HG03135 (cell line): ENCODE data around the gene OSBPL10.
"Not testable (repeated sequence)": the region's sequence is repeated elsewhere in the genome, so short reads cannot be mapped to it uniquely, and the experiment has no call there.

Source experiments
- ATAC-seq: cut with Tn5 transposase; IDR thresholded peaks from one replicate; pipeline ENCODE4 v1.9.1; 2021; ENCODE audit warnings: mild to moderate bottlenecking, moderate library complexity; ENCODE audit not compliant: unreplicated experiment

The OSBPL10 gene

GRCh38 chr3:31981206-31982181, at the start of gene OSBPL10, which contains the start of gene ZNF860:
OSBPL10 (minus strand) TSS chr3:31981262; CDS start chr3:31981179, 83 bp downstream.
ZNF860 (plus strand) TSS chr3:31981750; CDS start chr3:31989080, 7,330 bp downstream.
- no peak for ATAC-seq

- ATAC-seq = no peak
Measured at GRCh38 chr3:32026593-32026992, 45.5 kb upstream of the OSBPL10 start.

GRCh38 chr3:32022947-32023346, 41.9 kb upstream of the OSBPL10 start:
- no peak for ATAC-seq

DNA sequence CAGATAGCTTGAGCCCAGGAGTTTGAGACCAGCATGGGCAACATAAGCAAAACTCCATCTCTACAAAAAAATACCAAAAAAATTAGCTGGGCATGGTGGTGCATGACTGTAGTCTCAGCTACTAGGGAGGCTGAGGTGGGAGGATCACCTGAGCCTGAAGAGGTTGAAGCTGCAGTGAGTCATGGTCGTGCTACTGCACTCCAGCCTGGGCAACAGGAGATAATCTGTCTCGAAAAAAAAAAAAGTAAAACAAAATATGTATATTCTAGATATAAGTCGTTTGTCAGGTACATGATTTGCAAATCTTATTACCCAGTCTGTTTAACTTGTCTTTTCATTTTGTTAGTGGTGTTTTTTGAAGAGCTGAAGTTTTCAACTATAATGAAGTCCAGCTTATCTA, 40.7 kb upstream of the OSBPL10 start:
- ATAC-seq = no peak

DNA sequence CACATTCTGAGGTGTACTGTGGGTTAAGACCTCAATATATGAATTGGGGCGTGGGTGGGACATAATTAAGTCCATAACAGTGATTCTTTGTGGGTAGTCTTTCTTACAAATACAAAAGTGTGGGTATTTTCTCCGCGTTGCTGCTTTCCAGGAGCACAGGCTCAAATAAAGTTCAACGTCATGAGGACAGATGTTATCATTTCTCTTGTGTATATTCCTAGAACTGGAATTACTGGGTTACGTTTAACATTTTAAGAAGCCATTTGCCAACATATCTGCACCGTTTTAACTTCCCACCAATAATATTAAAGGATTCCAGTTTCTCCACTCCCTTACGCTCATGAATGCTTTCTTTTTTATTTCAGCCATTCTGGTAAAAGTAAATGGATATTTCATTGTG, 40.1 kb upstream of the OSBPL10 start:
- ATAC-seq = no peak

DNA sequence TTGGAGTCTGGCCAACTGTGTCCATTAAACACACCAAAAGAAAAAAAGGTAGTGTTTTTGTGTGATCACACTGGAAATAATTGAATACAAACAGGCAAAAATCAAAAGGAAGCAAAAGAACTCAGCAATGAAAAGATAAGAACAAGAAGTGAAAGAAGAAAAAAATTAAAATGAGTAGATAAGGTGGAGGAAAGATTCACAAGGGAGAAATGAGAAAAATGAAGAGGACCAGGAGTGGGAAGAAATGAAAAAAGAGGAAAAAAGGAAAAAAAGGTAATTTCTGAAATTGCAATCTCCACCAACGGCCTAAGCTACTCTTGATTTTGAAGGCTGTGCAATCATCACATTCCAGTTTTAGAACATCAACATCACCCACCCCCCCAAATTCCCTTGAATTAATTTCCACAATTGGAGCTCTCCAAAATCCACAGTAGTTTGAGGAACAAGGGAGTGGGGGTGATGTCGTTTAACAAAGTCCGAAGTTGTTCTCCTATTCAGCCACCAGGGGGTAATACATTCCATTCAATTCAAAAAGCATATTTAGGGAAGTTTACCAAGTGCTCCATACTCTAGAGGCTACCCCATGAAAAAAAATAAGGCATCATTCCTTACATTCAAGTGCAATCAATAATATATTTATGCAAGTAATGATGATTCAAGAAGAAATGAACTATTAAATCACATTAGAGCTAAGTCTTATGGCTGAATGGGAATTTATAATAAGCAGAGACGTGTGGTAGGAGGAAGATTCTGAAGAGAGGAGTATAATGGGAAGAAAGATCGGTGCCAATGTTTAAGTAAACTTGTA, 37.9 kb upstream of the OSBPL10 start:
- ATAC-seq = no peak

GRCh38 chr3:32017286-32017685, 36.2 kb upstream of the OSBPL10 start:
- ATAC-seq = no peak

GRCh38 chr3:32015638-32016037, 34.6 kb upstream of the OSBPL10 start:
- not testable (repeated sequence) for ATAC-seq

DNA sequence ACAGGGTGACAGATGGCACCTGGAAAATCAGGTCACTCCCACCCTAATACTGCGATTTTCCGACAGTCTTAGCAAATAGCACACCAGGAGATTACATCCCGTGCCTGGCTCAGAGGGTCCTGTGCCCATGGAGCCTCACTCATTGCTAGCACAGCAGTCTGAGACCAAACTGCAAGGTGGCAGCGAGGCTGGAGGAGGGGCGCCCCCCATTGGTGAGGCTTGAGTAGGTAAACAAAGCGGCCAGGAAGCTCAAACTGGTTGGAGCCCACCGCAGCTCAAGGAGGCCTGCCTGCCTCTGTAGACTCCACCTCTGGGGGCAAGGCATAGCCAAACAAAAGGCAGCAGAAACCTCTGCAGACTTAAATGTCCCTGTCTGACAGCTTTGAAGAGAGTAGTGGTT, 29.6 kb upstream of the OSBPL10 start:
- not testable (repeated sequence) for ATAC-seq

DNA sequence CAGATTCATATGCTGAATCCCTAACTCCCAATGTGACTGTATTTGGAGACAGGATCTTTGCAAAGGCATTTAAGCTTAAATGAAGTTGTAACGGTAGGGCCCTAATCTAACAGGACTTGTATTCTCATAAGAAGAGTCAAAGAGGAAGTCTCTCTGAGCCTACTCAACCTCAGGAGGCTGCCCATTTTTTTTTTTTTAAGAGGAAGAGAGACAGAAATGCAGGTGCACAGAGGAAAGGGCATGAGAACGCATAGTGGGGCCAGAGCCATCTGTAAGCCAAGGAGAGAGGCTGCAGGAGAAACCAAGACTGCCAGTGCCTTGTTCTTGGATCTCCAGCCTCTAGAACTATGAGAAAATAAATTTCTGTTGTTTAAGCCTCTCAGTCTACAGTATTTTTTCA, 28.9 kb upstream of the OSBPL10 start:
- no peak for ATAC-seq

- ATAC-seq = no peak
Measured at GRCh38 chr3:32009101-32009500, 28.0 kb upstream of the OSBPL10 start.

- ATAC-seq = no peak
Measured at GRCh38 chr3:32004113-32004765, 23.2 kb upstream of the OSBPL10 start.

GRCh38 chr3:32003380-32003779, 22.3 kb upstream of the OSBPL10 start:
- no peak for ATAC-seq

- ATAC-seq = no peak
Measured at GRCh38 chr3:32002561-32003368, 21.7 kb upstream of the OSBPL10 start.

- ATAC-seq = no peak
Measured at GRCh38 chr3:32000877-32001276, 19.8 kb upstream of the OSBPL10 start.

GRCh38 chr3:31999907-32000439, 18.9 kb upstream of the OSBPL10 start:
- no peak for ATAC-seq

GRCh38 chr3:31997500-31997899, 16.4 kb upstream of the OSBPL10 start:
- no peak for ATAC-seq

DNA sequence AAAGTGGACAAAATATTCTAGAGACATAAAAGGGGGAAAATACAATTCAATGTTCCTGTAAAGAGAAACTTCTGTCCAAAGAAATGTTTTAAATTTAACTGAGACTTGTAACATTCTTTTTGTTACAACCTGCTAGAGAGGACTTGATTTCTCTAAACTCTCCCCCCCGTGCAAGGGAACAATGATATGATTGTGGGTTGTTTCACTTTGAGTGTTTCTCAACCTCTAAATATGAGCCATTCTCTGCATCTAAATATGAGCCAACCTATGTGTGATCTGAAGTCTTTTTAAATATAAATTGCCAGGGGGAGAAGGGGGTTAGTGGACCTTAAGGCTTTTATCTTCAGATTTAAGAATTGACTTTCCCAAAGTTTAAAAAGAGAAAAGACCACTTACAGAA, 15.1 kb upstream of the OSBPL10 start:
- ATAC-seq = no peak

GRCh38 chr3:31995026-31995425, 14.0 kb upstream of the OSBPL10 start:
- not testable (repeated sequence) for ATAC-seq

DNA sequence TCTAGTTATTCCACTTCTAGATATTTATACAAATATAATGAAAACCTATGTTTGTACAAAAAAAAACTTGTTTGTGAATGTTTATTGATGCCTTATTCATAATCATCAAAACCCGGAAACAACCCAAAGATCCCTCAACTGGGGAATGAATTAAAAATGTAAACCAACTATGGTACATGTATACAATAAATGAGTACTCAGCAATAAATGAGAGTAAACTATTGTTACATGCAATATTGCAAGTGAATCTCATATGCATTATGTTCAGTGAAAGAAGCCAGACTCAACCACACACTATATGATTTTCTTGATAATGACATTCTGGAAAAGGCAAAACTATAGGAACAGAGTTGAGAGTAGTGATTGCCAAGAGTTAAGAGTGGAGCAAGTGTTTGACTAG, 12.8 kb upstream of the OSBPL10 start:
- ATAC-seq = no peak
